Left ventricle myocardium inferior (tissue), 1 donor: ENCODE results near the gene PCCA. TPM values are rescaled to one million over a fixed set of nuclear protein-coding genes. Genes with fewer than 3 reads are reported as not detected.

ENCODE experiments used
- DNase-seq: peaks from one replicate; pipeline ENCODE4 v3.0.0-alpha.2; 2020
- H3K27ac ChIP-seq: fragments of 200-600 bp; replicated peaks from 2 replicates; pipeline ENCODE4 v1.8.0; 2021
- H3K27me3 ChIP-seq: fragments of 200-600 bp; 2 replicates; pipeline ENCODE4 v1.8.0; 2021; ENCODE audit warnings: low read depth
- H3K36me3 ChIP-seq: fragments of 200-600 bp; 2 replicates; pipeline ENCODE4 v1.8.0; 2021
- H3K4me1 ChIP-seq: fragments of 200-600 bp; 2 replicates; pipeline ENCODE4 v1.8.0; 2021
- H3K4me3 ChIP-seq: fragments of 200-600 bp; 2 replicates; pipeline ENCODE4 v1.8.0; 2021; ENCODE audit warnings: mild to moderate bottlenecking, moderate library complexity
- H3K9me3 ChIP-seq: fragments of 200-600 bp; replicated peaks from 2 replicates; pipeline ENCODE4 v1.8.0; 2021
- intact Hi-C: fragments of 100-400 bp; cut with micrococcal nuclease; formaldehyde crosslinking; loops from one replicate; pipeline ENCODE4 v1.11.0; 2022
- total RNA-seq: library from RNA; stranded (reverse); fragmentation: NEBNext Ultra II Directional; extraction: Animal tissue kit (Norgen Biotek cat#: 25700); gene quantifications from one replicate; pipeline ENCODE4 v1.2.1, GENCODE V29; 2021
- TF ChIP-seq, protein P1 (sequence below): fragments of 200-600 bp; IDR thresholded peaks from 2 replicates; pipeline ENCODE4 v1.8.0; 2021; ENCODE audit warnings: antibody characterized with exemption, mild to moderate bottlenecking, borderline replicate concordance
- donor health status: DM: no; HTN: yes; CAD: no; lungs with severe emphysema.

PCCA gene
- total RNA-seq, 1 donor from 2014 or later, result 65.4 TPM

DNA sequence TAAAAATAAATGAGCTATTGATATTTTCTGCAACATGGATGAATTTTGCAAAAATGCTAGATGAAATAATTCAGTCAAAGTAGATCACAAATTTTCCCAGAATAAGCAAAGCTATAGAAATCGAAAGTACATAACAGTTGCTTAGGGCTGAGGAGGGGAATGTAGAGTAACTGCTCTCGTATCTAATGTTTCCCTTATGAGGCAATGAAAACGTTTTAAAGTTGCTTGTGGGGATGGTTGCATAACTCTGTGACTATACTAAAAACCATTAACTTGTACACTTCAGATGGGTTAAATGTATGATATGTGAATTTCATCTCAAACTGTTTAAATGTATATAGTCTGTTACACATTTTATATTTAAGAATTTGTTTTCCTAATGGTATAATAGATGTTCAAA is 268.0 kb downstream of the PCCA start:
- intact Hi-C loops, result no loop called here

DNA sequence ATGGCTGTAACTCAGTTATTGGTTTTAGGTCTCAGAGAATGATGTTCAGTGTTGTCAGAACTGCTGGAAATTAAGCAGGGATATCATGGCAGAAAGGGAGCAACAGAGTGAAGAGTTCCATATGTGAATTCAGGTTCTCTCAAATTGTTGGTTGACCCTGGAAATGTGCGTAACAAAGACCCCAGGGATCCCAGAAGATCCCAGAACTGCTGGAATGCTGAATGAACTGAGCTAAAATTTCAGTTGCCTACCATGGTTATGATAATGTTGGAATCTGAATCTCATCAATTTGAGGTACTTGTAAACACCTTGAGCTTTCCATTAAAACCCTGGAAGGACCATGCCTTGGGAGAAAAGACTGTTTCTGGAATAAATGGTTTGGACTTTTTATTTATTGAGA is 268.9 kb downstream of the PCCA start:
- Histone ChIP-seq H3K27ac (no peak overlapping the region), H3K27me3 (no peaks in the 10 kb centered on the region), H3K4me3 (no peak overlapping the region), H3K4me1 (no peaks in the 10 kb centered on the region), H3K9me3 (no peaks in the 10 kb centered on the region), H3K36me3 (no peaks in the 10 kb centered on the region)
- intact Hi-C loops, result no loop called here
- no peak for DNase-seq
- TF ChIP-seq, protein P1, sequence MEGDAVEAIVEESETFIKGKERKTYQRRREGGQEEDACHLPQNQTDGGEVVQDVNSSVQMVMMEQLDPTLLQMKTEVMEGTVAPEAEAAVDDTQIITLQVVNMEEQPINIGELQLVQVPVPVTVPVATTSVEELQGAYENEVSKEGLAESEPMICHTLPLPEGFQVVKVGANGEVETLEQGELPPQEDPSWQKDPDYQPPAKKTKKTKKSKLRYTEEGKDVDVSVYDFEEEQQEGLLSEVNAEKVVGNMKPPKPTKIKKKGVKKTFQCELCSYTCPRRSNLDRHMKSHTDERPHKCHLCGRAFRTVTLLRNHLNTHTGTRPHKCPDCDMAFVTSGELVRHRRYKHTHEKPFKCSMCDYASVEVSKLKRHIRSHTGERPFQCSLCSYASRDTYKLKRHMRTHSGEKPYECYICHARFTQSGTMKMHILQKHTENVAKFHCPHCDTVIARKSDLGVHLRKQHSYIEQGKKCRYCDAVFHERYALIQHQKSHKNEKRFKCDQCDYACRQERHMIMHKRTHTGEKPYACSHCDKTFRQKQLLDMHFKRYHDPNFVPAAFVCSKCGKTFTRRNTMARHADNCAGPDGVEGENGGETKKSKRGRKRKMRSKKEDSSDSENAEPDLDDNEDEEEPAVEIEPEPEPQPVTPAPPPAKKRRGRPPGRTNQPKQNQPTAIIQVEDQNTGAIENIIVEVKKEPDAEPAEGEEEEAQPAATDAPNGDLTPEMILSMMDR, result no peak

More for the DNA sequence above, 268.0 kb downstream of the PCCA start:
- Histone ChIP-seq H3K9me3 (no peaks in the 10 kb centered on the region), H3K27me3 (no peaks in the 10 kb centered on the region), H3K27ac (no peak overlapping the region), H3K36me3 (no peaks in the 10 kb centered on the region), H3K4me1 (no peaks in the 10 kb centered on the region), H3K4me3 (no peak overlapping the region)
- no peak for DNase-seq
- TF ChIP-seq, protein P1, result no peak

DNA sequence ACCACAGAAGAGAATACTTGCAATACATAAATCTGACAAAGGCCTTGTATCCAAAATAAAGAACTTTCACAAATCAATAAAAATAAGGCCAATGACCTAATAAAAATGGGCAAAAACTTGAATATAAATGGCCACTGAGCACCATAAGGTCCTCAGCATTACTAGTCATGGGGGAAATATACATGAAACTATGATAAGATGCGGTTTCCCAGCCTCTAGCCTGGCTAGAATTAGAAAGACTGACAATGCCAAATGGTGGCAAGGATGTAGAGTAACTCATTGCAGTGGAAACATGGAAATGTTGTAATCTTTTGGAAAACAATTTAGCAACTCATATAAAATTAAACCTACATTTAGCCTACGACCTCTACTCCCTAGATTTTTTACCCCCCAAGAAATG is 272.6 kb downstream of the PCCA start:
- Histone ChIP-seq H3K27ac (no peak overlapping the region), H3K36me3 (no peaks in the 10 kb centered on the region), H3K4me3 (no peak overlapping the region), H3K9me3 (no peaks in the 10 kb centered on the region), H3K4me1 (no peaks in the 10 kb centered on the region), H3K27me3 (no peaks in the 10 kb centered on the region)
- intact Hi-C loops, result no loop called here
- no peak for DNase-seq
- TF ChIP-seq, protein P1, result no peak

DNA sequence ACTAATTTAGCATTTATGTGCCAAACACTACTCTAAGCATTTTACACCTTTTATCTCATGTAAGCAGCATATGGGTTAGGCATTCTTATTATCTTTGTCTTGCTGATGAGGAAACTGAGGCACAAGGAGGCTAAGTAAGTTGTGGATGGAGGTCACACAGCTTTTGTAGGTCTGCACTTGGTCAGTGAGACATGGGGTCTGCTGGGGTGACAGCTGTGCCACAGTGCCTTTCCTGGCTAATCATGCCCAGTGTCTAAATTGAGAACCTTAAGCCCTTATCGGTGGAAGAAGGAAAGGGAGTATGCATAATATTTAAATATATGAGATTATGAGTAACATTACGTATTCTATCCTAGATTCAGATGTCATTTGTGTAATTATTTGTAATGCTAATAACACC is 273.5 kb downstream of the PCCA start:
- DNase-seq, result no peak
- Histone ChIP-seq H3K9me3 (no peaks in the 10 kb centered on the region), H3K27ac (no peak overlapping the region), H3K27me3 (no peaks in the 10 kb centered on the region), H3K4me3 (no peak overlapping the region), H3K4me1 (no peaks in the 10 kb centered on the region), H3K36me3 (no peaks in the 10 kb centered on the region)
- intact Hi-C loops, result no loop called here
- TF ChIP-seq, protein P1, result no peak

DNA sequence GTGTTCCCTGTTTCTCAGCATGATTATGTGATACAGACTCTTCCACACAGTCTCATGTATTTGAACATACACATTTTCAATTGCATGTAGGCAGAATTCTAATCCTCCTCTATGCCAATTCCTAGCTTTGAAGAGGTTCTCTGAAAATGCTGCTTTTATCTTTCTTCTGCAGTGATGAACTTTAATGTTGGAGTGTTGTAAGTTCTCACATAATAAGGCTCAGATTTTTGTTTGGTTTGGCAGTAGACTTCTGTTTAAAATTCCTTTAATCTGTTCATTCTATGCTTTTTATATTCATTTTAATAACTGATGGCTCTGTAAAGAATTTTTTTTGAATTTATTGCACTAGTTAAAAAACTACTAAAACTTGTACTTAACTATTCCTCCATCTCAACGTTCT is 273.9 kb downstream of the PCCA start:
- Histone ChIP-seq H3K9me3 (no peaks in the 10 kb centered on the region), H3K27me3 (no peaks in the 10 kb centered on the region), H3K4me3 (no peak overlapping the region), H3K4me1 (no peaks in the 10 kb centered on the region), H3K27ac (no peak overlapping the region), H3K36me3 (no peaks in the 10 kb centered on the region)
- DNase-seq, result no peak
- TF ChIP-seq, protein P1, result no peak
- intact Hi-C loops, result no loop called here

DNA sequence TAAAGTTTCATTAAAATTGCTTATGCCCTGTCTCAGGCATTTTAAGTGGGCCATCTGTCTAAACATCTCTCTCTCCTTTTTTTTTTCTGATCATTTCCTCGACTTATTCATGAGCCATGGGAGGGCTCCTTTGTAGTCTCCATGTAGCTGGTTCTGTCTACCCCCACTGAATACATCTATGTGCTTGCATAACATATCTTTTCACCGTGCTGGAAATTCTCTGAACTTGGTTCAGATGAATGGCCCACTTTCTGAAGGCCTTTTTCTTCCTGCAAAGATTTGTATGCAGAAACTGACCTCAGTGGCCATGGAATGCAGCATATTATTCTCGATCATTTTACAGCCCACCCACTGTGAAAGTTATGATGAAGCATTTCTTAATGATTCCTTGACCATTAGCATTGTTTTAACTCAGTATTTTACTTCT is 274.4 kb downstream of the PCCA start:
- H3K27me3 ChIP-seq, result no peaks in the 10 kb centered on the region
- no peak overlapping the region for H3K4me3 ChIP-seq
- H3K27ac ChIP-seq, result no peak overlapping the region
- TF ChIP-seq, protein P1, result no peak
- intact Hi-C loops, result no loop called here
- no peaks in the 10 kb centered on the region for H3K36me3 ChIP-seq
- no peaks in the 10 kb centered on the region for H3K4me1 ChIP-seq
- DNase-seq, result no peak
- H3K9me3 ChIP-seq, result no peaks in the 10 kb centered on the region
